Coronary artery (tissue), 2 donors: ENCODE measurements around the gene ZNF445.
A peak's percentile ranks its signal among the peaks of the same experiment; 100 is the strongest.
"Not testable (repeated sequence)": the region's sequence is repeated elsewhere in the genome, so short reads cannot be mapped to it uniquely, and the experiment has no call there.

Source experiments
- DNase-seq: peaks from one replicate; pipeline ENCODE4 v3.0.0-alpha.2; 2017; ENCODE audit warnings: low spot score
- H3K27ac ChIP-seq, 2 donors: fragments of 200-600 bp; sonication (generic); one replicate each; pipeline ENCODE4 v1.5.1; 2016 to 2019
- H3K4me3 ChIP-seq: fragments of 200-600 bp; sonication (generic); 2 replicates; pipeline ENCODE4 v1.5.1; 2016; ENCODE audit warnings: mild to moderate bottlenecking, moderate library complexity
- CTCF ChIP-seq: fragments of 200-600 bp; sonication (generic); IDR thresholded peaks from one replicate; pipeline ENCODE4 v1.5.1; 2019; ENCODE audit warnings: antibody characterized with exemption

ZNF445 gene

GRCh38 chr3:44511238-44511566, 33.7 kb upstream of the ZNF445 start:
- Histone ChIP-seq H3K4me3 (peak overlapping the region; percentile 100), H3K27ac (peak overlapping the region; percentile 94 to 96)
- TF ChIP-seq CTCF: no peak
- DNase-seq: no peak

DNA sequence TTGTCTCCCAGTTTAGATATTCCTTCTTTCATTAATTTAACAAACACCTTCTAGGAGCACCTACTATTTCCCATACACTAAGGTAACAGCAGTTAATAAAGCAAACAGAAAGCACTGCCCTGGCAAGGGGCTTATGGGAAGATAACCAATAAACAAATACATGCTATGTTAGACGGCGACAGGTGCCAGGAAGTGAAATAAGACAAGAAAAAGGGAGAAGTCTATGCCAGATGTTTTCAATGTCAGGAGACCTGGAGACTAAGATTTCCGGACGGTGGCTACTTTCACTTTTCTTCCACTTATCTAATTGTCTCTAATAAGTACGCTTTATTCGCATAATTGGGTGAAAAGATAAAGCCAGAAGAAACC, 32.5 kb upstream of the ZNF445 start:
- TF ChIP-seq CTCF: no peak
- H3K4me3 ChIP-seq: peak overlapping the region; percentile 100
- peak overlapping the region; percentile 94 to 96 for H3K27ac ChIP-seq
- DNase-seq: no peak

DNA sequence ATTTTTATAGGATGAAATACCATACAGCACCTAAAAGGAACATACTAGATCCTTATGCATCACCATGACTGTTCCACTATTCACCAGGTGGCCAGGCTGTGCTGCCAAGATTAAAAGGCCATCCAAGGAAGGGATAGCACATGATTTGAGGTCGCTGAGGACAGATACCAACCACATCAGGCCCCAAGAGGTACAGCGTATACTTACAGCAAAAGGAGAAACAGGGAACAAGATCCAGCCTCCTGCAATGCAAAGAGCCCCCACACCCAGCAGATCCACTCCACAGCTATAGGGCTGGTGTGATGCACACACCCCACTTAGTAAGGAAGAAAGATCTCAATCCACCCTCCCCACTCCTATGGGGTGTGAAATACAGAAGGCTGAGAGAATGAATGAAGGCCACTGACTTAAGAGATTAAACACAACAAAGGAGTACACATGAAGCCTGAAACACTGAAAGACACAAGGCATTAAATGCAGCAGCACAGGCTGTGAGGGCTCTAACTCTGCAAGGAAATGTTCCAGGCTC, 32.0 kb upstream of the ZNF445 start:
- Histone ChIP-seq H3K27ac (no peak overlapping the region), H3K4me3 (peak overlapping the region; percentile 100)
- no peak for TF ChIP-seq CTCF
- no peak for DNase-seq

DNA sequence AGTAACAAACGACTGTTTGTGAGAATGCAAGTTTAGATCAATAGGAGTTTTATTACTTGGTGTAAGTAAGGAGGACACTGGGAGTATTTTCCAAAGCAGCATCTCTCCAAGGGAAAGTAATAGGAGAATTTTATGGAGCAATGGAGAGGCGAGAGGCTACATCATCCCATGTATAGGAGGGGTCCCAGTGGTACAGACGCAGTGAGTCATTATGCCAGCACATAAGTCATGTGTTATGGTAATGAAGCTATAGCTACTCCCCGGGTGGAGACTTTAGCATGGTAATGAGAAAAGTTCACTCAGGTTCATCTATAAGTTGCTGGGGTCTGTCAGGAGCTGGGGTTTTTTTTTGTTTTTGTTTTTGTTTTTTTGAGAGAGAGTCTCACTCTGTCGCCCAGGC, 29.5 kb upstream of the ZNF445 start:
- Histone ChIP-seq H3K27ac (no peak overlapping the region), H3K4me3 (no peak overlapping the region)
- TF ChIP-seq CTCF: no peak
- no peak for DNase-seq

DNA sequence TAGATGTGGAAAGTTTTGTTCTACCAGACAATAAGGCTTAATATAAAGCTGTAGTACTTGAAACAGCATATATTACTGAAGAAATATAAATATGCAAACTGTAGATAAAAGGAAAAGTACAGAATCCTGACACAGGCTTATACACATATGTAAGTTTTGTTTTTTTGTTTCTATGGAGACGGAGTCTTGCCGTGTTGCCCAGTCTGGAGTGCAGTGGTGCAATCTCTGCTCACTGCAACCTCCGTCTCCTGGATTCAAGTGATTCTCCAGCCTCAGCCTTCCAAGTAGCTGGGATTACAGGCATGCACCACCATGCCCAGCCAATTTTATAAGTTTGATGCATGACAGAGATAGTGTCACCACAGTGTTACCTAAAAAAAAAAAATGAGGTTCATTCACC, 29.1 kb upstream of the ZNF445 start:
- no peak for TF ChIP-seq CTCF
- no peak for DNase-seq
- no peak overlapping the region for H3K27ac ChIP-seq
- no peak overlapping the region for H3K4me3 ChIP-seq

- no peak overlapping the region for H3K27ac ChIP-seq
- no peak for DNase-seq
- no peak for TF ChIP-seq CTCF
Measured at GRCh38 chr3:44504566-44504965, 27.1 kb upstream of the ZNF445 start.

GRCh38 chr3:44503178-44503577, 25.7 kb upstream of the ZNF445 start:
- H3K4me3 ChIP-seq, DNase-seq, H3K27ac ChIP-seq: not testable (repeated sequence)

More at GRCh38 chr3:44504566-44504965, 27.1 kb upstream of the ZNF445 start:
- no peak overlapping the region for H3K4me3 ChIP-seq

DNA sequence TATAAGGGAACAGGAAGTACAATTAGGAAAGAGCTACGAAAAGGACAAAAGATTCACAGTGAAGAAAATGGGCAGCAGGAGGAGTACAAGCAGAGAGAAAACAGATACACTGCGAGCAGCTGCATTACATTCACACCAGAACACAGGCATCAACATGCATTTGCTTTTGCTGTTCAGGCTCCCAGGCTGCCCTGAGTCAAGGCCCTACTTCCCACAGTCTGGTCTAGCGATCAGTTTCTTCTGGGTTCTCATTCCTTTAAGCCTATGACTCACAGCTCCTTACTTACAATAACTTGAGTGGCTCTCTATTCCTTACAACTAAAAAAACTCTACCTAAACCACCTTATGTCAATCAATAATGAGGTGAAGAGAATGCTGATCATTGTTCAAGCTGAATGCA, 24.5 kb upstream of the ZNF445 start:
- Histone ChIP-seq H3K4me3 (no peak overlapping the region), H3K27ac (no peak overlapping the region)
- TF ChIP-seq CTCF: no peak
- DNase-seq: no peak

GRCh38 chr3:44499899-44500168, 22.4 kb upstream of the ZNF445 start:
- H3K27ac ChIP-seq, DNase-seq, H3K4me3 ChIP-seq: not testable (repeated sequence)
